HK-2 (cell line): ENCODE data around the gene KLF15.

Experiments used
- DNase-seq: peaks from one replicate; pipeline ENCODE4 v3.0.0-alpha.2; 2018; ENCODE audit not compliant: unreplicated experiment

KLF15 gene

DNA sequence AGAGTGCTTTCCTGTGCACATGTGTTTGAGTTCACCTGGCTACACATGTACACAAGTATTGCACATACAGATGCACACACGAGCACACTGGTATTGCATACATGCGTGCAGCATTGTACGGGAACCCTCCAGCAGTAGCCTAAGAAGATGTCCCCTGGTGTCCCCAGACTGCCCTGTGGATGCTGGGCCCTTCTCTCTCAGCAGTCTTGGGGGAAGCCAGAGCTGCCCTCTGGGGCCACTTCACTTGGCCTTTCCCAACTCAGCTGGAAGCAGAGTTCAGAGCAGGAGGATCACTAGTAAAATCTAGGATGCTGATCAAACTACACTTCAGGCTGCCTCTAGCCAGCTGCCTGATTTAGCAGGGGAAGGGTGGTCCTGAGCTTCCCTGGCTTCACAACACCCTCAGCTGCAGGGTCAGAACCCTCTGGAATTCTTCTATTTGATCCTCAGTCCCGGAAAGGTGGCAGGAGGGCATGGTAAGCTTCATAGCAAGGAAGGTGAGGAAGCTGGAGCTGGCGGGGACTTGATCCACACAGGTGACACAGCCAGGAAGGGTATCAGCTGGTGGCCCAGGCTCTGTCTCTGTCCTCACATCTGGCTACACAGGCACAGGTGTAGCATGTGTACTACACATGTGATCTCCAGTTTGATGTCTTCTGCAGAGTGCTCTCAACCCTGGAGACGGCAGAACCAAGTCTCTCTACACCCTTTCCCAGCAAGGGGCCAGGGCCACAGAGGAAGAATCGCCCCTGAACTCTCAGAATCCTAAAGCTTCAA lies 36.5 kb downstream of the KLF15 start:
- no peak for DNase-seq

DNA sequence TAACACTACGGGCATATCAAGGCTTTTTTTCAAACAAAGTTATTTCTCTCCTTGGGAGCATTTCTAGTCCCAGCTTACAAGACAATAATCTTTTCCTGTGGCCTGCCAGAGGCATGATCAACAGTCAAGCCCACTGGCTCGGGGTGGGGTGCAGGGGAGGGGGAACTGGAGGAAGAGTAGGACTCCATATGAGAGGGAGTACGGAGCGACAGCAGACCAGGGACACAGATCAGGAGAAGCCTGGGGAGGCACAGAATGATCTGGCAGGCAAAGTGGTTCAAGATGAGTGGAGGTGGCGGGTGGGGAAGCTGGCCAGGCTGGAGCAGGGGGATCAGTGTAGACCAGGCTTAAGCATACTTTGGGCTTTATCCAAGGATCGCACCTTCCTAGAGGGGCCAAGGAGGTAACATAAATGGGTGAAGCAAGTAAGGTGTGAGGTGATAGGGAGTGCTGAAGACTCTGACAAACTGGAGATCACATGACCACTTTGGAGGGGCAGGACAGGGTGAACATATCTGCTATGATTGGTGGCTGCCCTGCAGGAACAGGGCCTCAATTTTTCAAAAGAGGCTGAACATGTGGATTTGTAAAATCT lies 37.4 kb downstream of the KLF15 start:
- no peak for DNase-seq

GRCh38 chr3:126317029-126317996 lies 39.9 kb downstream of the KLF15 start:
- DNase-seq: no peak

- no peak for DNase-seq
Measured at GRCh38 chr3:126316501-126316939, 40.7 kb downstream of the KLF15 start.

DNA sequence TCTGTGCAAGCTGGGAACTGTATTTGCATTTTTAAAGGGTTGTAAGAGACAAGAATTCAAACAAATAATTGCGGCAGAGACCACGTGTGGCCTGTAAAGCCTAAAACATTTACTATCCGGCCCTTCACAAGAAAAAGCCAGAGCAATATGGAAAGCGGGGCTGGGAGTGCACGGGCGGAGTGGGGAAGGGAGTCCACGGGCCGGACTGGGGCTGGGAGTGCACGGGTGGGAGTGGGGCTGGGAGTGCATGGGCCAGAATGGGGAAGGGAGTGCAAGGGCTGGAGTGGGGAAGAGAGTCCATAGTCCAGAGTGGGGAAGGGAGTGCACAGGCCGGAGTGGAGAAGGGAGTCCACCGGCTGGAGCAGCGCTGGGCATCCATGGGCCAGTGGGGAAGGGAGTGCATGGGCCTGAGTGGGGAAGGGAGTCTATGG lies 41.2 kb downstream of the KLF15 start:
- DNase-seq: no peak

DNA sequence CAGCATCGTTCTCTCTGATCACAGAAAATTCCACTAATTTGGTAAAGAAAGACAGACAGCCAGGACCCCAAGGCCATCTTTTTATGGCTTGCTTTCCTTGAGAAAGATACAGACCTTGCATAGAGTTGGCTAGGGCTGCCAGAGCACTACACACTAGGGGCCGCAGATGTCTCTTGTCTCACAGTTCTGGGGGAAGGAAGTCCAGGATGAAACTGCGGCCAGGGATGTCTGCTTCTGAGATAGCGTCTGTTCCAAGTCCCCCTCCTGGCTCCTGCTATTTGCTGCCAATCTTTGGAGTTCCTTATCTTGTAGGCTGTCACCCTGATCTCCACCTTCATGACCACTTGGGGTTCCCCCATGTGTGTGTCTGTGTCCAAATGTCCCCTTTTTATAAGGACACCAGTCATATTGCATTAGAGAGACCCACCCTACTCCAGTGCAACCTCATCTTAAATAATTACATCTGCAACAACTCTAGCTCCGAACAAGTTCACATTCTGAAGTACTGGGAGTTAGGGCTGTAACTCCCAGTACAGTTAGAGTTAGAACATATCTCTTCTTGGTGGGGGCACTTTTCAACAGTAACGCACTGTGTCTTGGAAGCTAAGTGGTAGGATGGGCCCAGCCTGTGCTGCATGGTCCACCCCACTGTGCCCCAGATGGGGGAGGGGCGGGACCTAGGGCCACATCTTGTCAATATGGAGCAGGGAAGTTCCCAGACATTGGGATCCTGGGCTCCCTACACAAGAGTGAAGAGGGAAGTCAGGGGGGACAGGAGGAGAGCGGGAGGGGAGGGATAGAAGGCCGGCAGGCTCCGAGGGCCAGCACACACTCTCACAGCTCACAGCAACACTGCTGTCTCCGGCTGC lies 42.2 kb downstream of the KLF15 start:
- DNase-seq: no peak

- DNase-seq: no peak
Measured at GRCh38 chr3:126314305-126314789, 42.9 kb downstream of the KLF15 start.

- no peak for DNase-seq
Measured at GRCh38 chr3:126313580-126314304, 43.5 kb downstream of the KLF15 start.

- DNase-seq: no peak
Measured at GRCh38 chr3:126313166-126313565, 44.0 kb downstream of the KLF15 start.

- DNase-seq: no peak
Measured at GRCh38 chr3:126312341-126312740, 44.9 kb downstream of the KLF15 start.

DNA sequence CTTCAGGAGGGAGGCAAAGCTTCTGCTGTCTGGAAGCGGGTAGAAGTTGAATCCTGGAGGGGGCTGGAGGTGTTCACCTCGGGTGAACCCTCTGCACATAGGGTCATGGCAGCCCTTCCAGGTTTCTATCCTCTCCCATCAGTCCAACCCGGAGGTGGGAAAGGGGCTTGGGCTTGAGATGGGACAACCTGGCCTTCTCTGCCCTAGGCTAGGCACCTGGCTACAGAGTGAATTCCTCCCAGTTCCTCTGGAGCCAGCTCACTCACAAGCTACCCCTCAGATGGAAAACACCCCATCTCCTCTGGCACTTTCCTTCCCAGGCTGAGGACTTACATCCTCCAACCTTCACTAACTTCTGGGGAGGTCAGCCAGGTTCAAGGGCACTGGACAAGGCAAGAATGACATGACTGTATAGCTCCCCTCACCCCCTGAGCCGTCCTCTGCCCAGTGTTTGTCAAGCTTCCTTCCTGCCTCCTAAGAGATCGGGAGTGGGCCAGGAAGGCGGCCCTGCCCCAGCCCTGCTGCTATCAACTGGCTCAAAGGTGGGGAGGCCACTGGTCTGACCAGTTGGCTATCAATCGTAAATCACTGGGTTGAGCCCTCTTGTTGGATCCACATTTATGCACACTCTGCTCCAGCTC lies 45.8 kb downstream of the KLF15 start:
- DNase-seq: no peak

DNA sequence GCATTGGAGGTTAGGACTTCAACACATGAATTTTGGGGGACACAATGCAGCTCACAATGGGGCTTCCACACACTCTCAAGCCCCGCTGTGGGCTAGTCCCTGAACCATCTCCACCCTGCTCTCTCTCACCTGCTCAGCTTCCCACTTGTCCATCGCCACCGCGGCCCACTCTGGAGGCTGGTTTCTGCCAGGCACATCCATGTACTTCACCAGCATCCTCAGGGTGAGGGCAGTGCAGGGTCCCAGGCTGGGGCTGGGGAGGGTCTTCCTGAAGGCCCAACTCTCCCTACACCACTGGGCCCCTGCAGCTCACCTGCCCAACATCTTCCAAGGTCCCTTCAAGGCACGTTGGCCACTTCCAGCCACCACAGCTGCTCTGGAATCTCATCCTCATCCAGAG lies 46.4 kb downstream of the KLF15 start:
- DNase-seq: no peak

DNA sequence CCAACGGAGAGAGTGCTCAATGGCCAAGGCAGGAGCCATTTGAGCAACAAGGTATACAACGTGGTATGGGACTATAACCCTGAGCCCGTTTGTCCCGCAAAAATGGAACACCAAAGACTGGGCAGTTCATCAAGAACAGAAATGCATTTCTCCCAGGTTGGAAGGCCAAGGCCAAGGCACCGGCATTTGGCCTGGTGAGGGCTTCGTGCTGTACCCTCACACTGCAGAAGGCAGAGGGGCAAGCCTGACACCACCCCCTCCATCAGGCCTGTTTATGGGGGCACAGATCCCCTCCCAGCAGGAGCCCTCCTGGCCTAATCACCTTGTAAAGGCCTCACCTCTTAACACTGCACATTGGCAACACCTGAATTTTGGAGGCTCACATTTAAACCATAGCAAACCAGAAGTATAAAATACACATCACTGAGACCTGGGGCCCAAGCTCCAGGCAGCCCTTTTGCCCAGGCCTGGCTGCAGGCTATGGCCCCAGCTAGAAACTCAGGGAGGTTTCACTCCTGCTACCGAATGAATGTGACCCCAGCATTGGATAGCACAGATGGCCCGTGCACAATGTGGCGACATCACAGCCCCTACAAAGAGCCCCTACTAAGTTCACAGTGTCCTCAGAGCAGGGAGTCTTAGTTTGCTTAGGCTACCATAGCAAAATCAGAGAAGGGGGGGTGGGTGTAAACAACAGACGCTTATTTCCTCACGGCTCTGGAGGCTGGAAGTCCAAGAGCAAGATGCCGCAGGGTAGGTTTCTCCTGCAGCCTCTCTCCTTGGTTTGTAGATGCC lies 47.1 kb downstream of the KLF15 start:
- DNase-seq: no peak

DNA sequence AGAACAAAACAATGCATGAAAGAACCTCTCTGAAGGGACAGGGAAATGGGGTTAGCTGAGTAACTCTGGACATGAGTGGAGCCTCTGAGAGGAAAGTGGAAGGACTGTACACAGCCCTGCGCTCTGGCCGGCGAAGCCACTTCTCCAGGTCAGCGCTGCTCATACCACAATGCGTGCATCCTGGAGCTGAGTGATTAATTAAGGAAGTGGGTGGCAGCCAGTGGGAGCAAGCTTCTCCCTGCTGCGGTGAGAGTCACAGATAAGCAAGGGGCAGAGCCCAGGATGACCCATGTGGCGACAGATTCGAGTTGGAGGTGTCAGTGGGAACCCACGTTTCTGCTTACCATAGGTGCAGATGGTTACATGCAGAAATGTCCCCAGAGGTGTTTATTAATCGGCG lies 48.0 kb downstream of the KLF15 start:
- no peak for DNase-seq

- no peak for DNase-seq
Measured at GRCh38 chr3:126308394-126309125, 48.6 kb downstream of the KLF15 start.

DNA sequence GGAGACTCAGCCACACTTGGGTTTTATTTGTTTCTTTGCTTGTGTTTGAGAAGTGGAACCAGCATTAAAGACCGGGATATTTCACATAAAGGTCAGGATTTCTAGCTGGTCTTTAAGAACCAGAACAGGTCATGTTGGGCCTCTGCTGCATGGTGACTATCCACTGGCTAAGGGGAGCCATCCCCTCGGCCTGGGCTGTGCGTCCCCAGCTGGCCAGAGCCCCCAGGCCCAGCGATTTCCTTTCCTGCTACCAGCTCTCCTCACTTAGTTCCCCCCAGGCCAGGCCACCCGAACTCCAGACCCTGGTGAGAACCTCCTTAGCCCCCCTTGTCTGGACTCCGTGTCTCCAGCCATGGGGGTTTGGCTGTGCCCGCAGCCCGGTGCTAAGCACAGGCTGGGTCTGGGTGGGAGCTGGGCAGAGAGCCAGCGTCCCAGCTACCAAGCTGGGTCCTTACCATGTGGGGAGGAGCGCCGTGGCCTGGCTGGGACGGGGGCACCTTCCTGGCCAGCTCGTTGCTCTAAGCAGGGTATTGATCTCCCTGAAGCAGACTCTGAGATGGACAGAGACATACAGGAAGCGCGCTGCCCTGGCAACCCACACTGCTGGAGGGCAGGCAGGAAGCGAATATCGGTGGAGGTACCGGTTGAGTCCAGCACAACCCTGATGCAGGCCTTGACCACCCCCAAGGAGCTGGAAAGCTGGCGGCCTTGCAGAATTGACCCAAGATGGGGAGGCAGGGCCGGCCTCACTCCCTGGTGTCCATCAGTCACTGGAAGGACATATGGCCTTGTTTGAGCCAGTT lies 49.4 kb downstream of the KLF15 start:
- DNase-seq: no peak

DNA sequence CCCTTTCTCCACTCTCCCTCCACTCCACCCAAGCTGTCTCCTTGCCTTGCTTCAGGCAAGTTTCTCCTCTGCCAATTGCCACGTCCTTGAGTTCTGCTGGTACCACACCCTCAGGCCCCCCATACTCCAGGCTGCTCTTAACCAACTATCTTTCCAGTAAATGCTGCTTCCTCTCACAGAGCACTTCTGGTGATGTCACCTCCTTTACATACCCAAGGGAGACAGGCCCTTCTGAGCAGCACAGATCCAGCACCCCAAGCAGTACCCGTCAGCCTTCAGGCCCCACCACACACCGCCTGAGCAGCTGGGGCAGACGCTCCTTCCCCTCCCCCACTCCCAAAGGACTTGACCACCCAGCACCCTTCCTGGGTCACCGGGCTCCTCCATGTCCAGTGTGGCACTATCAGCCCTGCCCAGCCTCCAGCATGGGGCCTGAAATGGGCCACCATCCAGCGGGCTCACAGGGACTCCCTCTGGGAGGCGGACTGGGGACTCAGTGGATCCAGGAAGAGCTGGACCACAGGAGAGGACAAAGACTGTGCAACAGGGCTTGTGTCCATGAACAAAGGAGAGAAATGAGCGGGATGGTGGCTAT lies 50.2 kb downstream of the KLF15 start:
- no peak for DNase-seq
